ENCODE data around the gene SLC38A7. TPM values are rescaled to one million over a fixed set of nuclear protein-coding genes. Genes with fewer than 3 reads are reported as not detected.
"Not testable (repeated sequence)": the region's sequence is repeated elsewhere in the genome, so short reads cannot be mapped to it uniquely, and the experiment has no call there.

SLC38A7 gene
- total RNA-seq, 2 experiments from 2014 or later: 10.5 to 11.4 TPM

- no peaks in the 10 kb centered on the region for H3K27me3 Mint-ChIP-seq
- no peak for DNase-seq
- ChIA-PET POLR2A (interaction anchor here (1.2 kb wide), 1 partner anchor 10 kb away, joined by 3 read pairs; no protein-coding TSS in a partner anchor), CTCF (no interaction called here)
- H3K27ac Mint-ChIP-seq: no peak overlapping the region
- H3K36me3 Mint-ChIP-seq (ENCODE audit: low read depth): peaks cover 42% of the 10 kb centered on the region
- H3K9me3 Mint-ChIP-seq: no peaks in the 10 kb centered on the region
- no peaks in the 10 kb centered on the region for H3K4me1 Mint-ChIP-seq
- no peak overlapping the region for H3K4me3 Mint-ChIP-seq
Measured at GRCh38 chr16:58713742-58714141, 29.2 kb upstream of the SLC38A7 start.

- POLR2A ChIA-PET: interaction anchor here (1.2 to 1.6 kb wide), 2 partner anchors 9 to 24 kb away, joined by 3 read pairs; partner anchors contain the start of gene SLC38A7
- no peak for DNase-seq
- CTCF ChIA-PET: no interaction called here
- H3K9me3 Mint-ChIP-seq: no peaks in the 10 kb centered on the region
- peak overlapping the region; percentile 50 for H3K27ac Mint-ChIP-seq
- no peaks in the 10 kb centered on the region for H3K27me3 Mint-ChIP-seq
- H3K36me3 Mint-ChIP-seq (ENCODE audit: low read depth): peaks cover 30% of the 10 kb centered on the region
- H3K4me1 Mint-ChIP-seq: no peaks in the 10 kb centered on the region
- H3K4me3 Mint-ChIP-seq: no peak overlapping the region
Measured at GRCh38 chr16:58709333-58709732, 24.8 kb upstream of the SLC38A7 start.

DNA sequence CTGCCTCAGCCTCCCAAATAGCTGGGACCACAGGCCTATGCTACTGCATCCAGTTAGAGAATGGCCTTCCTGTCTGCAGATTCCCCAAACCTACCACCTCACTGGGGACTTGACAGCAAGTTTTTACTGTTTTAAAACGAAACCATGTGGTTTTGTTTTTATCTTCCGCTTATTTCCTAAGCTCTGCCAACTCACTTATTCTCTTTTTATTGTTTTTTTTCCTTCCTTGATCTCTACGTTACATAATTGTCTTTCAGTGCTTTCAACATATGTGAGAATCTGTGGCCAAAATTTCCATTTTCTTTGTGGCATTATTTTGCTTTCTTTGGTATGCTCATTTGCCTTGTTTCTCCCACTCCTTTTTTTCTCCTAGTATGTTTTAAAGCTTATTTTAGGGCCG lies 14.6 kb upstream of the SLC38A7 start:
- Mint-ChIP-seq H3K36me3 (ENCODE audit: low read depth) (peaks cover 2% of the 10 kb centered on the region), H3K27ac (no peak overlapping the region), H3K27me3 (no peaks in the 10 kb centered on the region), H3K4me1 (peaks cover 5% of the 10 kb centered on the region), H3K9me3 (no peaks in the 10 kb centered on the region), H3K4me3 (no peak overlapping the region)
- CTCF ChIA-PET: interaction anchor here (0.7 to 1.0 kb wide), 2 partner anchors 362 to 1493 kb away, joined by 4 to 6 read pairs; no protein-coding TSS in a partner anchor
- POLR2A ChIA-PET: no interaction called here
- no peak for DNase-seq

GRCh38 chr16:58695368-58695767 lies 10.8 kb upstream of the SLC38A7 start:
- Mint-ChIP-seq H3K36me3 (ENCODE audit: low read depth) (no peaks in the 10 kb centered on the region), H3K4me1 (peaks cover 5% of the 10 kb centered on the region), H3K4me3 (no peak overlapping the region), H3K27me3 (peaks cover 2% of the 10 kb centered on the region), H3K9me3 (peaks cover 4% of the 10 kb centered on the region), H3K27ac (no peak overlapping the region)
- ChIA-PET CTCF (no interaction called here), POLR2A (no interaction called here)
- no peak for DNase-seq

- CTCF ChIA-PET: no interaction called here
- peaks cover 4% of the 10 kb centered on the region for H3K9me3 Mint-ChIP-seq
- DNase-seq: no peak
- H3K4me1 Mint-ChIP-seq: no peaks in the 10 kb centered on the region
- peaks cover 10% of the 10 kb centered on the region for H3K27me3 Mint-ChIP-seq
- H3K36me3 Mint-ChIP-seq (ENCODE audit: low read depth): no peaks in the 10 kb centered on the region
- H3K27ac Mint-ChIP-seq: no peak overlapping the region
- no peak overlapping the region for H3K4me3 Mint-ChIP-seq
- POLR2A ChIA-PET: no interaction called here
Measured at GRCh38 chr16:58692450-58692849, 7.9 kb upstream of the SLC38A7 start.

DNA sequence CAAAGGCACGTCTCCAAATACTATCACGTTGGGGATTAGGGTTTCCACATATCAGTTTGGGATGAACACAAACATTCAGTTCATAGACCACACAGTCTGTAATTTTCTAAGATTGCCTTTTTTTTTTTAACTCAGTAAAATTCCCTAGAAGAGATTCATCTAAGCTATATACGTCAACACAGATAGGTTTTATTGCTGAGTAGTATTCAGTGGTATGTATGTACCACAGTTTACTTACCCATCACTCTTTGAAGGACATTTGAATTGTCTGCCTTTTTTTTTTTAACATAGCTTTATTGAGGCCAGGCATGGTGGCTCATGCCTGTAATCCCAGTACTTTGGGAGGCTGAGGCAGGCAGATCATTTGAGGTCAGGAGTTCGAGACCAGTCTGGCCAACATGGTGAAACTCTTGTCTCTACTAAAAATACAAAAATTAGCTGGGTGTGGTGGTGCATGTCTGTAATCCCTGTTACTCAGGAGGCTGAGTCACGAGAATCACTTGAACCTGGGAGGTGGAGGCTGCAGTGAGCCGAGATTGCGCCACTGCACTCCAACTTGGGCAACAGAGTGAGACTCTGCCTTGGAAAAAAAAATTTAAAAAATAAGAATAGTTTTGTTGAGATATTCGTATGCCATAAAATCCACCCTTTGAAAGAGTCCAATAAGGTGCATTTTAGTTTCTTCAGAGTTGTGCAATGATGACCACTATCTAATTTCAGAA lies 2.6 kb upstream of the SLC38A7 start:
- DNase-seq; CTCF ChIA-PET; H3K4me3 Mint-ChIP-seq; H3K9me3 Mint-ChIP-seq; H3K36me3 Mint-ChIP-seq (ENCODE audit: low read depth); H3K27ac Mint-ChIP-seq; POLR2A ChIA-PET: not testable (repeated sequence)
- Mint-ChIP-seq H3K27me3 (peaks cover 10% of the 10 kb centered on the region), H3K4me1 (peaks cover 20% of the 10 kb centered on the region)

DNA sequence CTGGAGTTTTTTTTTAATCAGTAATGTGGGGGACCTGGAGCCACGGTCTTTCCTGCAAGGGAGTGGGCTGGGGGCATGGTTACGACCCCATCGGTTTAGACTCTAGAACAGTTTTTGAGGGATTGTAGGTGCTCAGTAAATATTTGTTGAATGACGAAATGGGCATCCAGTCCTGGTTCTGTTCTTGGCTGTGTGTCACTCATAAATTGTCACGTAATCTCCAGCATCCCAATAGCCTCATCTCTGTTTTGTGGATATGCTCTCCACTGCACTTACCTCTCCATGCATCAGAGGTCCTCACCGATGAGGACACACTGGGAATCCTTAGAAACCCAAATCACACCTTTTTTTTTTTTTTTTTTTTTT lies 497 bp upstream of the SLC38A7 start:
- Mint-ChIP-seq H3K4me1 (peaks cover 20% of the 10 kb centered on the region), H3K27ac (no peak overlapping the region), H3K36me3 (ENCODE audit: low read depth) (no peaks in the 10 kb centered on the region), H3K4me3 (peak overlapping the region; percentile 90), H3K27me3 (peaks cover 7% of the 10 kb centered on the region), H3K9me3 (no peaks in the 10 kb centered on the region)
- ChIA-PET CTCF (interaction anchor here (0.9 to 2.4 kb wide), 2 partner anchors 33 to 71 kb away, joined by 3 to 15 read pairs; no protein-coding TSS in a partner anchor), POLR2A (interaction anchor here (0.6 to 2.0 kb wide), 8 partner anchors 11 to 435 kb away, joined by 3 to 16 read pairs (median 3); partner anchors contain the start of genes CNOT1 and GINS3)
- no peak for DNase-seq

GRCh38 chr16:58684001-58684353 lies 593 bp downstream of the SLC38A7 start:
- ChIA-PET POLR2A (interaction anchor here (1.0 to 2.0 kb wide), 5 partner anchors 14 to 292 kb away, joined by 3 to 16 read pairs (median 4); partner anchors contain the start of genes CNOT1 and GINS3), CTCF (interaction anchor here (2.4 kb wide), 1 partner anchor 72 kb away, joined by 15 read pairs; no protein-coding TSS in a partner anchor)
- H3K27me3 Mint-ChIP-seq: peaks cover 3% of the 10 kb centered on the region
- H3K4me1 Mint-ChIP-seq: peaks cover 20% of the 10 kb centered on the region
- no peaks in the 10 kb centered on the region for H3K9me3 Mint-ChIP-seq
- no peak for DNase-seq
- H3K4me3 Mint-ChIP-seq: peak overlapping the region; percentile 90
- H3K36me3 Mint-ChIP-seq (ENCODE audit: low read depth): no peaks in the 10 kb centered on the region
- peak overlapping the region; percentile 63 for H3K27ac Mint-ChIP-seq

GRCh38 chr16:58679763-58680162 lies 4.8 kb downstream of the SLC38A7 start:
- H3K9me3 Mint-ChIP-seq: no peaks in the 10 kb centered on the region
- peaks cover 3% of the 10 kb centered on the region for H3K36me3 Mint-ChIP-seq (ENCODE audit: low read depth)
- no peaks in the 10 kb centered on the region for H3K27me3 Mint-ChIP-seq
- POLR2A ChIA-PET: no interaction called here
- H3K4me3 Mint-ChIP-seq: no peak overlapping the region
- no peak overlapping the region for H3K27ac Mint-ChIP-seq
- CTCF ChIA-PET: interaction anchor here (1.6 kb wide), 1 partner anchor 76 kb away, joined by 8 read pairs; no protein-coding TSS in a partner anchor
- H3K4me1 Mint-ChIP-seq: peaks cover 19% of the 10 kb centered on the region
- no peak for DNase-seq

- no peak for DNase-seq
- CTCF ChIA-PET: interaction anchor here (1.6 kb wide), 1 partner anchor 77 kb away, joined by 8 read pairs; no protein-coding TSS in a partner anchor
Measured at GRCh38 chr16:58678716-58679115, 5.9 kb downstream of the SLC38A7 start.

DNA sequence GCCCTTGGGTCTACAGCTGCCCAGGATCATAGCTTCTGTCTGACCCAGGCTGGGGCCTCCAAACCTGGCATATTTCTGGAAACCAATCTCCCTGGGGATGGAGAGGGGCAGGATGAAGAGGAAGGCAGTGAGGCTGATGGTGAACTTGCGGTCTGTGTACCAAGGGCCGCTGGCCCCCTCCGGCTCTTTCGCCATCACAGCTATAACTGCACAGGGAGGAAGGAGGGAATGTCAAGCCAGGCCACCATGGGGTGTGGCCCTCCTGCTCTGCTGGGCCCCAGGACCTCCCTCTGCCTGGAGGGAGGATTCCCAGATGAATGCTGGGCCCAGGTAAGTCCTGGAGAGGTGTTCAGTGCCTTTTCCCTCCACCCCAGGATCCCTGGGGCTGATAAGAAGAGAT lies 6.3 kb downstream of the SLC38A7 start:
- ChIA-PET CTCF (interaction anchor here (1.6 kb wide), 1 partner anchor 78 kb away, joined by 8 read pairs; no protein-coding TSS in a partner anchor), POLR2A (no interaction called here)
- Mint-ChIP-seq H3K36me3 (ENCODE audit: low read depth) (peaks cover 3% of the 10 kb centered on the region), H3K27me3 (no peaks in the 10 kb centered on the region), H3K4me3 (no peak overlapping the region), H3K9me3 (no peaks in the 10 kb centered on the region), H3K27ac (no peak overlapping the region), H3K4me1 (peaks cover 5% of the 10 kb centered on the region)
- no peak for DNase-seq

More at GRCh38 chr16:58678716-58679115, 5.9 kb downstream of the SLC38A7 start:
- no peak overlapping the region for H3K4me3 Mint-ChIP-seq
- H3K27me3 Mint-ChIP-seq: no peaks in the 10 kb centered on the region
- H3K27ac Mint-ChIP-seq: no peak overlapping the region
- H3K9me3 Mint-ChIP-seq: no peaks in the 10 kb centered on the region
- peaks cover 10% of the 10 kb centered on the region for H3K4me1 Mint-ChIP-seq
- POLR2A ChIA-PET: no interaction called here
- H3K36me3 Mint-ChIP-seq (ENCODE audit: low read depth): peaks cover 3% of the 10 kb centered on the region

DNA sequence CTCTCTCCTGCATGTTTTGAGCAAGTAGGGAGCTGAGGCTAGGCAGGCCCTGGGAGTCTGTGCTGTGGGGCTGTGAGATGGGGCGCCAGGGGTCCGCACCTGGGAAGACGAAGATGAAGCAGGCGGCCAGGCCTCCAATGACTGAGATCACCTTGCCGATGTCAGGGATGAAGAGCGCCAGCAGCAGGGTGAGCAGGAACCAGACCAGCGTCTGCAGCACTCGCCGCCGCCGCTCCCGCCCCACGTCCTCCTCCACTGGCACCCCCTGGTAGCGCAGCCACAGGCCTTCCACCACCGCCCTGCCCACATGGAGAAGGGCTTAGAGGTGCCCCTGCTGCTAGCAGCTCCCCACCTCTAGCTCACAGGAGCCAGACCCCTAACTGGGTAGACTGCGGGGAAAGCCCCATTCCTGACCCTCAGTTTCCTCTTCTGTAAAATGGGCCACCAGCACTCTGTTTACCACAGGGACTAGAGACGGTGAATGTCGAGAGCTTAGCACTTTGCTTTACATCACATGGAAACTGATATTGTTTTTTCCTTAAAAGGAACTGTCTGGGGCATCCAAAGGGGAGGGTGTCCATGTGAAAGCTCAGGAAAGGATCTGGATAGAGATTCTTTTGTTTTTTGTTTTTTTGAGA lies 13.5 kb downstream of the SLC38A7 start:
- CTCF ChIA-PET: no interaction called here
- POLR2A ChIA-PET: no interaction called here

DNA sequence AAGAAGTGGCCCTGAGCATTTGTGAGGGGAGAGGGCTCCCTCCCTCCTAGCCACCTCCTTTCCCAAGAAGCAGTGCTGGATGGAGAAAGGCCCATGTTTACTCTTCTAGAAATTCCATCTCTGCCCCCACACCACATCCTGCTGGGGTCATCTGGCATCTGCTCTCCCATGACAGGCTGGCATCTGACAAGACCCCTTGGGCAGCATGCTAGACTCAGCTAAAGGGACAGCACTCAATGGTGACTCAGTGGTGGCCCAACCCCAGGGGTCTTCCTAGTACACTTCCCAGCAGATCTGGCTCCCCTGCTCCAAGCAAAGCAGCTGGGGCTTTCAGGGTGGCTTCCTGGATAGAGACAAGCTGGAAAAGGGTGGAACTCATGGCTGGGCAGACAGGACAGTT lies 14.4 kb downstream of the SLC38A7 start:
- CTCF ChIA-PET: no interaction called here
- Mint-ChIP-seq H3K27me3 (no peaks in the 10 kb centered on the region), H3K9me3 (no peaks in the 10 kb centered on the region), H3K27ac (no peak overlapping the region), H3K4me1 (no peaks in the 10 kb centered on the region), H3K4me3 (no peak overlapping the region), H3K36me3 (ENCODE audit: low read depth) (peaks cover 8% of the 10 kb centered on the region)
- no peak for DNase-seq
- POLR2A ChIA-PET: no interaction called here

More for the DNA sequence above, 13.5 kb downstream of the SLC38A7 start:
- Mint-ChIP-seq H3K4me1 (no peaks in the 10 kb centered on the region), H3K36me3 (ENCODE audit: low read depth) (peaks cover 11% of the 10 kb centered on the region), H3K9me3 (no peaks in the 10 kb centered on the region), H3K27ac (no peak overlapping the region), H3K27me3 (no peaks in the 10 kb centered on the region), H3K4me3 (no peak overlapping the region)
- DNase-seq: no peak
